K562 (cell line): ENCODE data around the gene LAMB4.

Experiments used
- BDP1 ChIP-seq: IDR thresholded peaks from 3 replicates; pipeline ENCODE4 v1.6.1; 2011; ENCODE audit not compliant: insufficient read length, insufficient read depth
- POLR2AphosphoS5 ChIP-seq: IDR thresholded peaks from 2 replicates; pipeline ENCODE4 v1.6.1; 2011; ENCODE audit warnings: mild to moderate bottlenecking, low read depth, low read length, moderate library complexity; ENCODE audit not compliant: control insufficient read depth, insufficient read depth

- TF ChIP-seq BDP1: no peak
- no peak for TF ChIP-seq POLR2AphosphoS5
These were observed 22.0 kb downstream of the LAMB4 start for GRCh38 chr7:108108131-108108530.
